ENCODE data around the gene TDRD9.

TDRD9 gene

GRCh38 chr14:103998027-103998426 is 69.8 kb downstream of the TDRD9 start:
- Histone ChIP-seq H4K20me1 (no peaks in the 10 kb centered on the region), H3K4me3 (no peak overlapping the region), H3K27ac (no peak overlapping the region), H3K4me2 (no peak overlapping the region), H3K9me3 (no peaks in the 10 kb centered on the region), H3K4me1 (no peaks in the 10 kb centered on the region), H3K9ac (no peak overlapping the region), H3K27me3 (no peaks in the 10 kb centered on the region), H3K36me3 (no peaks in the 10 kb centered on the region)
- TF ChIP-seq Cebpa-rat (IDR thresholded peaks at IDR 0.05) = no peak

- H3K9me3 ChIP-seq = no peaks in the 10 kb centered on the region
- no peaks in the 10 kb centered on the region for H3K27me3 ChIP-seq
- H4K20me1 ChIP-seq = no peaks in the 10 kb centered on the region
- no peaks in the 10 kb centered on the region for H3K36me3 ChIP-seq
- no peak overlapping the region for H3K27ac ChIP-seq
- no peak overlapping the region for H3K9ac ChIP-seq
- no peak overlapping the region for H3K4me3 ChIP-seq
- no peaks in the 10 kb centered on the region for H3K4me1 ChIP-seq
- TF ChIP-seq Cebpa-rat (IDR thresholded peaks at IDR 0.05) = no peak
- H3K4me2 ChIP-seq = no peak overlapping the region
Observed at GRCh38 chr14:103999795-104000440, 71.7 kb downstream of the TDRD9 start.

GRCh38 chr14:104001003-104001402 is 72.7 kb downstream of the TDRD9 start:
- H3K4me1 ChIP-seq = no peaks in the 10 kb centered on the region
- TF ChIP-seq Cebpa-rat (IDR thresholded peaks at IDR 0.05) = no peak
- H3K9ac ChIP-seq = no peak overlapping the region
- H3K27ac ChIP-seq = no peak overlapping the region
- H3K9me3 ChIP-seq = no peaks in the 10 kb centered on the region
- H4K20me1 ChIP-seq = no peaks in the 10 kb centered on the region
- H3K4me3 ChIP-seq = no peak overlapping the region
- H3K4me2 ChIP-seq = no peak overlapping the region
- no peaks in the 10 kb centered on the region for H3K36me3 ChIP-seq
- H3K27me3 ChIP-seq = no peaks in the 10 kb centered on the region

- no peak overlapping the region for H3K9ac ChIP-seq
- no peak overlapping the region for H3K4me3 ChIP-seq
- H3K4me1 ChIP-seq = no peaks in the 10 kb centered on the region
- no peak overlapping the region for H3K27ac ChIP-seq
- no peaks in the 10 kb centered on the region for H3K9me3 ChIP-seq
- no peaks in the 10 kb centered on the region for H3K36me3 ChIP-seq
- no peak overlapping the region for H3K4me2 ChIP-seq
- TF ChIP-seq Cebpa-rat (IDR thresholded peaks at IDR 0.05) = no peak
- H3K27me3 ChIP-seq = no peaks in the 10 kb centered on the region
- no peaks in the 10 kb centered on the region for H4K20me1 ChIP-seq
Observed at GRCh38 chr14:104003616-104004015, 75.4 kb downstream of the TDRD9 start.

- no peaks in the 10 kb centered on the region for H3K27me3 ChIP-seq
- H3K4me3 ChIP-seq = no peak overlapping the region
- no peak overlapping the region for H3K4me2 ChIP-seq
Observed at GRCh38 chr14:104004849-104005248, 76.6 kb downstream of the TDRD9 start.

GRCh38 chr14:104005489-104005888 is 77.2 kb downstream of the TDRD9 start:
- H3K27ac ChIP-seq = no peak overlapping the region
- no peaks in the 10 kb centered on the region for H3K27me3 ChIP-seq
- H3K4me1 ChIP-seq = no peaks in the 10 kb centered on the region
- no peaks in the 10 kb centered on the region for H3K9me3 ChIP-seq
- no peak overlapping the region for H3K9ac ChIP-seq
- no peak overlapping the region for H3K4me2 ChIP-seq
- H3K4me3 ChIP-seq = no peak overlapping the region
- no peaks in the 10 kb centered on the region for H3K36me3 ChIP-seq
- TF ChIP-seq Cebpa-rat (IDR thresholded peaks at IDR 0.05) = no peak
- H4K20me1 ChIP-seq = no peaks in the 10 kb centered on the region

More at GRCh38 chr14:104004849-104005248, 76.6 kb downstream of the TDRD9 start:
- no peaks in the 10 kb centered on the region for H4K20me1 ChIP-seq
- H3K36me3 ChIP-seq = no peaks in the 10 kb centered on the region
- no peak overlapping the region for H3K9ac ChIP-seq
- no peaks in the 10 kb centered on the region for H3K4me1 ChIP-seq
- H3K27ac ChIP-seq = no peak overlapping the region
- no peak for TF ChIP-seq Cebpa-rat (IDR thresholded peaks at IDR 0.05)
- H3K9me3 ChIP-seq = no peaks in the 10 kb centered on the region

GRCh38 chr14:104007121-104007520 is 78.9 kb downstream of the TDRD9 start:
- TF ChIP-seq Cebpa-rat (IDR thresholded peaks at IDR 0.05) = no peak
- Histone ChIP-seq H3K9ac (no peak overlapping the region), H4K20me1 (no peaks in the 10 kb centered on the region), H3K36me3 (no peaks in the 10 kb centered on the region), H3K4me1 (no peaks in the 10 kb centered on the region), H3K27me3 (no peaks in the 10 kb centered on the region), H3K9me3 (no peaks in the 10 kb centered on the region), H3K27ac (no peak overlapping the region), H3K4me2 (no peak overlapping the region), H3K4me3 (no peak overlapping the region)

- Histone ChIP-seq H3K27ac (no peak overlapping the region), H3K9ac (no peak overlapping the region), H4K20me1 (no peaks in the 10 kb centered on the region), H3K4me2 (no peak overlapping the region), H3K4me1 (no peaks in the 10 kb centered on the region), H3K9me3 (no peaks in the 10 kb centered on the region), H3K36me3 (no peaks in the 10 kb centered on the region), H3K4me3 (no peak overlapping the region), H3K27me3 (no peaks in the 10 kb centered on the region)
- TF ChIP-seq Cebpa-rat (IDR thresholded peaks at IDR 0.05) = no peak
Observed at GRCh38 chr14:104009297-104009696, 81.0 kb downstream of the TDRD9 start.

- H4K20me1 ChIP-seq = no peaks in the 10 kb centered on the region
- no peak overlapping the region for H3K4me3 ChIP-seq
- no peaks in the 10 kb centered on the region for H3K9me3 ChIP-seq
- peaks cover 6% of the 10 kb centered on the region for H3K4me1 ChIP-seq
- no peak overlapping the region for H3K27ac ChIP-seq
- no peak overlapping the region for H3K4me2 ChIP-seq
- H3K9ac ChIP-seq = no peak overlapping the region
- no peak for TF ChIP-seq Cebpa-rat (IDR thresholded peaks at IDR 0.05)
- no peaks in the 10 kb centered on the region for H3K27me3 ChIP-seq
- H3K36me3 ChIP-seq = no peaks in the 10 kb centered on the region
Observed at GRCh38 chr14:104011824-104012517, 83.7 kb downstream of the TDRD9 start.

GRCh38 chr14:104014764-104015163 is 86.5 kb downstream of the TDRD9 start:
- Histone ChIP-seq H3K4me2 (no peak overlapping the region), H3K9me3 (no peaks in the 10 kb centered on the region), H3K9ac (no peak overlapping the region), H3K4me1 (peaks cover 12% of the 10 kb centered on the region), H3K27me3 (no peaks in the 10 kb centered on the region), H4K20me1 (no peaks in the 10 kb centered on the region), H3K27ac (no peak overlapping the region), H3K4me3 (no peak overlapping the region), H3K36me3 (no peaks in the 10 kb centered on the region)
- TF ChIP-seq Cebpa-rat (IDR thresholded peaks at IDR 0.05) = no peak

Measured in BLaER1 (cell line).